H1 (cell line): ENCODE data around the gene SERPINB2. TPM values are rescaled to one million over a fixed set of nuclear protein-coding genes. Genes with fewer than 3 reads are reported as not detected.

ENCODE experiments used
- CHD7 ChIP-seq: fragments of 300-600 bp; sonication (generic); IDR thresholded peaks from 2 replicates; pipeline ENCODE4 v1.7.1; 2012; ENCODE audit warnings: low read length, moderate library complexity, mild to moderate bottlenecking, inconsistent platforms; ENCODE audit not compliant: insufficient replicate concordance
- CREB1 ChIP-seq: IDR thresholded peaks from 2 replicates; pipeline ENCODE4 v1.6.1; 2012; ENCODE audit warnings: inconsistent platforms
- HDAC2 ChIP-seq, 2 experiments: fragments of 300-600 bp in 1 of 2; sonication (generic) in 1 of 2; IDR thresholded peaks; 2 replicates each; pipeline ENCODE4 v1.6.1; 2011 to 2012; ENCODE audit warnings: low read depth in 2 of 2, low read length in 2 of 2, mild to moderate bottlenecking in 2 of 2, moderate library complexity in 2 of 2, borderline replicate concordance in 1 of 2, inconsistent platforms in 1 of 2
- RAD21 ChIP-seq, 2 experiments: IDR thresholded peaks in 1 of 2; conservative IDR thresholded peaks in 1 of 2; 2 replicates each; pipeline ENCODE4 v1.6.1; 2011; ENCODE audit warnings: low read depth in 2 of 2, low read length in 2 of 2, improper control_type of control experiment in 1 of 2, inconsistent platforms in 1 of 2, mild to moderate bottlenecking in 1 of 2, moderate library complexity in 1 of 2
- SIX5 ChIP-seq: IDR thresholded peaks from 2 replicates; pipeline ENCODE4 v1.6.1; 2011; ENCODE audit warnings: mild to moderate bottlenecking, low read depth, low read length
- TAF7 ChIP-seq: optimal IDR thresholded peaks from 2 replicates; pipeline ENCODE3; 2011; ENCODE audit warnings: low read depth, mild to moderate bottlenecking, inconsistent platforms, low read length, moderate library complexity, borderline replicate concordance
- polyA plus RNA-seq, 7 experiments: library from polyadenylated mRNA; depleted of rRNA in 3 of 7; stranded (reverse) in 5 of 7; unstranded in 2 of 7; fragments of >200 nt in 5 of 7; fragments of 200-250 nt in 2 of 7; gene quantifications; 1 replicate in 5 of 7; 2 replicates in 1 of 7; 4 replicates in 1 of 7; pipeline versions ENCODE4 v1.2.1 to v1.2.3, GENCODE V29; 2011 to 2013; ENCODE audit warnings: missing spikeins in 2 of 7, mixed read lengths in 2 of 7
- total RNA-seq: library from RNA; stranded (reverse); fragmentation: NEBNext Ultra II Directional; extraction: Animal tissue kit (Norgen Biotek cat#: 25700); gene quantifications from 2 replicates; pipeline ENCODE4 v1.2.1, GENCODE V29; 2021

SERPINB2 gene
- total and polyA plus RNA-seq, 2 of the 8 experiments (the other 6 are each of a cell fraction or from before 2014, with no cell fraction given), result not detected

- TF ChIP-seq SIX5, result no peak
- TF ChIP-seq CHD7, result no peak
- no peak for TF ChIP-seq HDAC2 (IDR thresholded peaks at IDR 0.05; ENCODE audit: borderline replicate concordance in 1 of 2, low read depth in 2 of 2, low read length in 2 of 2)
- no peak for TF ChIP-seq CREB1
- no peak for TF ChIP-seq RAD21 (IDR thresholded peaks at IDR 0.05 in 1 of 2, conservative IDR thresholded peaks at IDR 0.05 in 1 of 2; ENCODE audit: low read depth in 2 of 2, low read length in 2 of 2)
- no peak for TF ChIP-seq TAF7
These were observed at the start of gene SERPINB2 (continued) for GRCh38 chr18:63887424-63887823.
